Prostate gland (tissue), 2 donors: Measurements from ENCODE around the gene BABAM2.

Source experiments
- POLR2A ChIP-seq: fragments of 450-650 bp; IDR thresholded peaks from one replicate; pipeline ENCODE4 v1.6.1; 2016; ENCODE audit warnings: antibody characterized with exemption, mild to moderate bottlenecking
- POLR2AphosphoS5 ChIP-seq: sonication (generic); formaldehyde crosslinking; IDR thresholded peaks from one replicate; pipeline ENCODE4 v1.6.1; 2017; ENCODE audit warnings: antibody characterized with exemption
- TF ChIP-seq, protein P1 (sequence below), 4 experiments: fragments of 200-600 bp in 2 of 4; fragments of 450-650 bp in 2 of 4; sonication (generic) in 2 of 4; IDR thresholded peaks; 1 replicate in 3 of 4; 2 replicates in 1 of 4; pipeline ENCODE4 v1.5.1; 2016 to 2019; ENCODE audit warnings: antibody characterized with exemption in 4 of 4, mild to moderate bottlenecking in 2 of 4, moderate library complexity in 2 of 4

DNA sequence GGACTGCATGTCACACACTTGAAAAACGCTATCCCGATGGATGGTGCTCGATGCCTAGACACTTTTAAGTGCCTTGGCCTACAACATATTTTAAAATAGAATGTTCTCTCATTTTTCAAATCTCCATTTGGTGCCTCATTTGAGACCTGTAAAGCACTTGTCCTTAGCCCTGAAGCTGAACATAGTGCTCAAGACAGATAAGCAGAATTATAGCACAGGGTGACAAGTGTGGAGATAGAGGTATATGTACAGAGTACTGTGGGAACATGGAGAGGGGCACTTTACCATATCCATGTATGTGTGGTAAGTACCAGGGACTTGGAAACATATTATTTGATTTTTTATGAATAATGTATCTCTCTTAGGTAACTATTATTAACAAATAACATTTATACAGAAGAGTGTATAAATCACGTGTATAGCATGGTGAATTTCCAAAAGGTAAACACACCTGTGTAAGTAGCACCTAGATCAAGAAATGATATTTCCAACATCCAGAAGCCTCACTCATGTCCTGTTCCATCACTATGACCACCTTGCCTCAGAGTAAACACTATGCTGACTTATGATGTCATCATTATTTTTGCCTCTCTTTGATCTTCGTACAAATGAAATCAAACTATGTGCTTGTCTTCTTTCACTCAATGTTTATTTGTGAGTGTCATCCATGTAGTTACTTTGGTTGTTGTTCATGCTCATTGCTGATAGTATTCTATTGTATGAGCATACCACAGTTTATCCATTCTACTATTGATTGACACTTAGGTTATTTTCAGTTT lies 103.6 kb downstream of the BABAM2 start:
- TF ChIP-seq, protein P1, sequence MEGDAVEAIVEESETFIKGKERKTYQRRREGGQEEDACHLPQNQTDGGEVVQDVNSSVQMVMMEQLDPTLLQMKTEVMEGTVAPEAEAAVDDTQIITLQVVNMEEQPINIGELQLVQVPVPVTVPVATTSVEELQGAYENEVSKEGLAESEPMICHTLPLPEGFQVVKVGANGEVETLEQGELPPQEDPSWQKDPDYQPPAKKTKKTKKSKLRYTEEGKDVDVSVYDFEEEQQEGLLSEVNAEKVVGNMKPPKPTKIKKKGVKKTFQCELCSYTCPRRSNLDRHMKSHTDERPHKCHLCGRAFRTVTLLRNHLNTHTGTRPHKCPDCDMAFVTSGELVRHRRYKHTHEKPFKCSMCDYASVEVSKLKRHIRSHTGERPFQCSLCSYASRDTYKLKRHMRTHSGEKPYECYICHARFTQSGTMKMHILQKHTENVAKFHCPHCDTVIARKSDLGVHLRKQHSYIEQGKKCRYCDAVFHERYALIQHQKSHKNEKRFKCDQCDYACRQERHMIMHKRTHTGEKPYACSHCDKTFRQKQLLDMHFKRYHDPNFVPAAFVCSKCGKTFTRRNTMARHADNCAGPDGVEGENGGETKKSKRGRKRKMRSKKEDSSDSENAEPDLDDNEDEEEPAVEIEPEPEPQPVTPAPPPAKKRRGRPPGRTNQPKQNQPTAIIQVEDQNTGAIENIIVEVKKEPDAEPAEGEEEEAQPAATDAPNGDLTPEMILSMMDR (IDR thresholded peaks at IDR 0.05): no peak
- TF ChIP-seq POLR2A (no peak), POLR2AphosphoS5 (no peak)
